Testis (tissue), 3 donors: ENCODE data around the gene DENND5B. TPM values are rescaled to one million over a fixed set of nuclear protein-coding genes. Genes with fewer than 3 reads are reported as not detected.
"Not testable (repeated sequence)": the region's sequence is repeated elsewhere in the genome, so short reads cannot be mapped to it uniquely, and the experiment has no call there.

Experiments used
- DNase-seq: peaks from one replicate; pipeline ENCODE4 v3.0.0-alpha.2; 2019
- H3K27ac ChIP-seq, 2 donors: fragments of 200-600 bp; sonication (generic); one replicate each; pipeline ENCODE4 v1.5.1; 2019
- H3K27me3 ChIP-seq: fragments of 200-600 bp; sonication (generic); one replicate; pipeline ENCODE4 v1.5.1; 2019
- H3K36me3 ChIP-seq: fragments of 200-600 bp; sonication (generic); one replicate; pipeline ENCODE4 v1.5.1; 2017; ENCODE audit warnings: low read depth; ENCODE audit errors: missing control alignments
- H3K4me1 ChIP-seq: fragments of 200-600 bp; sonication (generic); one replicate; pipeline ENCODE4 v1.5.1; 2019
- H3K4me3 ChIP-seq, 2 donors: fragments of 200-600 bp; sonication (generic); one replicate each; pipeline ENCODE4 v1.5.1; 2017 to 2019
- H3K9me3 ChIP-seq: fragments of 200-600 bp; sonication (generic); one replicate; pipeline ENCODE4 v1.5.1; 2017
- CTCF ChIP-seq, 3 experiments: fragments of 450-650 bp in 2 of 3; fragments of 200-600 bp in 1 of 3; sonication (generic) in 1 of 3; IDR thresholded peaks; one replicate each; pipeline ENCODE4 v1.5.1; 2016 to 2019; ENCODE audit warnings: antibody characterized with exemption in 3 of 3, mild to moderate bottlenecking in 2 of 3, moderate library complexity in 1 of 3
- POLR2A ChIP-seq: fragments of 450-650 bp; IDR thresholded peaks from one replicate; pipeline ENCODE4 v1.6.1; 2017; ENCODE audit warnings: antibody characterized with exemption, mild to moderate bottlenecking, moderate library complexity
- WGBS, 2 donors: methylation state at CpG; one replicate each; pipeline ENCODE4 v1.1.5; 2018; 5-methylcytosine and 5-hydroxymethylcytosine counted together
- intact Hi-C: fragments of 100-400 bp; cut with DNase I; formaldehyde crosslinking; loops from one replicate; pipeline ENCODE4 v1.15.1; 2023; ENCODE audit warnings: low total_unique reads
- polyA plus RNA-seq: library from polyadenylated mRNA; stranded (reverse); fragments of 350-450 nt; fragmentation: Illumina TruSeq; extraction: RNeasy Lipid Tissue Mini Kit (QIAGEN cat#74804); gene quantifications from one replicate; pipeline ENCODE4 v1.2.3, GENCODE V29; 2014; ENCODE audit warnings: low read depth, low replicate concordance; ENCODE audit not compliant: insufficient read depth
- total RNA-seq, 2 donors: library from RNA; depleted of rRNA; stranded (reverse); fragments of >200 nt; gene quantifications; one replicate each; pipeline ENCODE4 v1.2.3, GENCODE V29; 2016

DENND5B gene
- total and polyA plus RNA-seq, 3 donors from 2014 or later: 34.7 to 62.3 (median 60.4) TPM

DNA sequence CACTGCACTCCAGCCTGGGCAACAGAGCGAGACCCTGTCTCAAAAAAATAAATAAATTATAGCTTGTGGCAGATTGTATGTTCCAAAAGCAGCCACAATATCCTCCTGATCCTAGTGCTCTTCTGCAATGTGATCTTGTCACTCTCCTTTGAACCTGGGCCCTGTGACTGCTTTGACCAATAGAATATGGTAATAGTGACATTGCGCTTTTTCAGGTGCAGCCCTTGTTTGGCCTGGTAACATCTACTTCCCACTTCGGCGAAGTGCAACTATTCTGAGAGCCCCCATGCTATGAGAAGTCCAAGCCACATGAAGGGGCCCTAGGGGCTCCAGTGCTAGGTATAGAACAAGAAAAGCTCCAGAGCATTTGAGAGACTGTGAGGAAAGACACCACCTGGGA is 31.1 kb upstream of the DENND5B start:
- WGBS, 2 donors: 87 to 96% methylated on average over 4 of the region's 4 CpGs
- H3K27me3 ChIP-seq: no peaks in the 10 kb centered on the region
- no peaks in the 10 kb centered on the region for H3K4me1 ChIP-seq
- intact Hi-C loops: no loop called here
- no peaks in the 10 kb centered on the region for H3K9me3 ChIP-seq
- no peaks in the 10 kb centered on the region for H3K36me3 ChIP-seq
- no peak overlapping the region for H3K4me3 ChIP-seq
- H3K27ac ChIP-seq: no peak overlapping the region
- TF ChIP-seq POLR2A (no peak), CTCF (IDR thresholded peaks at IDR 0.05) (no peak)
- DNase-seq: no peak

GRCh38 chr12:31620311-31620710 is 29.4 kb upstream of the DENND5B start:
- H3K27me3 ChIP-seq: no peaks in the 10 kb centered on the region
- H3K36me3 ChIP-seq: no peaks in the 10 kb centered on the region
- WGBS, 2 donors: 67 to 87% methylated on average over 2 of the region's 2 CpGs
- TF ChIP-seq POLR2A (no peak), CTCF (IDR thresholded peaks at IDR 0.05) (no peak)
- no peaks in the 10 kb centered on the region for H3K4me1 ChIP-seq
- no peak overlapping the region for H3K27ac ChIP-seq
- intact Hi-C loops: no loop called here
- H3K9me3 ChIP-seq: no peaks in the 10 kb centered on the region
- no peak for DNase-seq
- H3K4me3 ChIP-seq: no peak overlapping the region

DNA sequence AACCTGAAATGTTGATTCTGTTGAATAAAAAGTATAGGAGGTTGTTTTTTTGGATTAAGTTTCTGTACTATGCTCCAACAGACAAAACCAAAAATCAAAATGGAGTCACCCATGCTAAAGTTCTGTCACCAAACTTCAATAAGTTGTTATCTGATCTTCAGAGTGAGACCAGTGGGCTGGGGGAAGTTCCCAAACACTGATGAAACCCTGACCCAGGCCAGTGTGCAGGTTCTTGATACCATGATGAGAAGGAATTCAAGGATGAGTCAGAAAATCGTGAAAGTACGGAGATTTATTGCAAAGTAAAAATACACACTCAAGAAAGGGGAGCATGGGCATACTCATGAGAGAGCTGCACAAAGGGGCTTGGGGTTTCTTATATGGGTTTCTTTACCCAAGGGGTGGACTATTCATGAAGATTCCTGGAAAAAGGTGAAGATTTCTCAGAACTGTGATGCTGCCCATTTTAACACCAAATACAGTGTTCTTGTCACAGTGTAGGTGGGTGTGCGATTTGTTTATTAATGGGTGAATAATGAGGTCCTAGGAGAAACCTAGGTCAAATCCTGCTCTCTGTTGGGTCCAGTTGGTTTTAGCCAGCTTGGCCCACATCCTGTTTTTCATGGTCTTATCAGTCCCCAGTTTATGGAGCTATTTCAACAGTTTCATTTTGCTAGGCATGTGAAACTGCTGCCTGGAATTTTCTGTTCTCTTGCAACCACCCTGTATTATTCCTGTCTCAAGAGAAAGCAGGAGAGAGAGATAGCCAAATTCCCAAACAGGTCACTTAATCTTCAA is 27.5 kb upstream of the DENND5B start:
- H3K4me3 ChIP-seq: no peak overlapping the region
- H3K27me3 ChIP-seq: no peaks in the 10 kb centered on the region
- H3K27ac ChIP-seq: no peak overlapping the region
- WGBS, 2 donors: 60 to 79% methylated on average over 3 of the region's 3 CpGs
- DNase-seq: no peak
- no peaks in the 10 kb centered on the region for H3K4me1 ChIP-seq
- H3K9me3 ChIP-seq: no peaks in the 10 kb centered on the region
- no peak for TF ChIP-seq POLR2A
- TF ChIP-seq CTCF (IDR thresholded peaks at IDR 0.05): no peak
- intact Hi-C loops: no loop called here
- no peaks in the 10 kb centered on the region for H3K36me3 ChIP-seq

- Histone ChIP-seq H3K4me3 (no peak overlapping the region), H3K36me3 (no peaks in the 10 kb centered on the region), H3K27ac (no peak overlapping the region), H3K27me3 (no peaks in the 10 kb centered on the region), H3K9me3 (no peaks in the 10 kb centered on the region), H3K4me1 (no peaks in the 10 kb centered on the region)
- 83 to 87% methylated on average over 2 of the region's 2 CpGs for WGBS, 2 donors
- DNase-seq: no peak
- TF ChIP-seq POLR2A: no peak
- TF ChIP-seq CTCF (IDR thresholded peaks at IDR 0.05): no peak
- intact Hi-C loops: no loop called here
Measured at GRCh38 chr12:31612819-31613218, 21.9 kb upstream of the DENND5B start.

DNA sequence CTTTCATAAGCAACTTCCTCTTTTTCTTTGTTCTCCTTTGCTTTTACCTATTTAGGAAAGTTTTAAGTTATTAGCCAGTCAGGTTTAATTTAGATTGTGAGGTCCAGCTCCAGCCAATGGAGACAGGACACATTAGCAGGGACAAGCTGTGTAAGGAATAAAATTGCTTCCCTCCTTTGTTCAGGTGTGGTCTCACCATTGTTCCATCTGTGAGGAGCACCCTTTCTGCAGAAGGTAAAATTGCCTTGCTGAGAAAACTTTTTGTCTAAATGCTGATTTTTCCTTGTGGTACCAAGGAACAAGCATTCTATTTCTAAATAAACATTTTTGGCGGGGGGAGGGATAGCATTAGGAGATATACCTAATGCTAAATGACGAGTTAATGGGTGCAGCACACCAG is 17.4 kb upstream of the DENND5B start:
- WGBS, 2 donors: 85 to 95% methylated on average over 2 of the region's 2 CpGs
- H3K4me1 ChIP-seq, H3K36me3 ChIP-seq, H3K4me3 ChIP-seq, H3K9me3 ChIP-seq, DNase-seq, H3K27me3 ChIP-seq, H3K27ac ChIP-seq, intact Hi-C loops: not testable (repeated sequence)
